Epithelial cell of esophagus (primary cell): ENCODE measurements around the gene CCDC116.
"Not testable (repeated sequence)": the region's sequence is repeated elsewhere in the genome, so short reads cannot be mapped to it uniquely, and the experiment has no call there.

Source experiments
- DNase-seq: peaks from one replicate; pipeline ENCODE4 v3.0.0; 2010; ENCODE audit warnings: low read depth
- H3K4me3 ChIP-seq: 2 replicates; pipeline ENCODE4 v1.5.1; 2011; ENCODE audit warnings: mild to moderate bottlenecking, low read length, control low read depth
- TF ChIP-seq, protein P1 (sequence below): IDR thresholded peaks from 2 replicates; pipeline ENCODE4 v1.5.1; 2011; ENCODE audit warnings: low read depth, mild to moderate bottlenecking, low read length, control low read depth, inconsistent platforms; ENCODE audit not compliant: insufficient read depth; ENCODE audit errors: missing control alignments

CCDC116 gene

DNA sequence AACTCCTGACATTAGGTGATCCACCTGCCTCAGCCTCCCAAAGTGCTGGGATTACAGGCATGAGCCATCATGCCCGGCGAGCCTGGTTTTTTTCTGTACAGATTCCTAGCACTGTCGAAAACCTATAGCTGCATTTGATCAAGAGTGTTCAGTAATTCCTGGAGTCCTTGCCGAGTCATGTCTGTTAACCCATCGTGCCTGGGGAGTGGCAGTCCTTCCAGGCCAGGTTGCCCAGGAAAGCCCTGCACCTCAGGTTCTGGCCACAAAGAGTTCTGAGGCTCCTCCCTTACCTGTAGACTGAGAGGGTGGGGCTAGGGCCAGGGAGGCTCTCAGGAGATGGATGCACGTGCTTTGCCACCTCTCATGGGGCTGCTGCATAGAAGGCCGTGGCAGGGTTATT is 19.7 kb upstream of the CCDC116 start:
- TF ChIP-seq, protein P1, sequence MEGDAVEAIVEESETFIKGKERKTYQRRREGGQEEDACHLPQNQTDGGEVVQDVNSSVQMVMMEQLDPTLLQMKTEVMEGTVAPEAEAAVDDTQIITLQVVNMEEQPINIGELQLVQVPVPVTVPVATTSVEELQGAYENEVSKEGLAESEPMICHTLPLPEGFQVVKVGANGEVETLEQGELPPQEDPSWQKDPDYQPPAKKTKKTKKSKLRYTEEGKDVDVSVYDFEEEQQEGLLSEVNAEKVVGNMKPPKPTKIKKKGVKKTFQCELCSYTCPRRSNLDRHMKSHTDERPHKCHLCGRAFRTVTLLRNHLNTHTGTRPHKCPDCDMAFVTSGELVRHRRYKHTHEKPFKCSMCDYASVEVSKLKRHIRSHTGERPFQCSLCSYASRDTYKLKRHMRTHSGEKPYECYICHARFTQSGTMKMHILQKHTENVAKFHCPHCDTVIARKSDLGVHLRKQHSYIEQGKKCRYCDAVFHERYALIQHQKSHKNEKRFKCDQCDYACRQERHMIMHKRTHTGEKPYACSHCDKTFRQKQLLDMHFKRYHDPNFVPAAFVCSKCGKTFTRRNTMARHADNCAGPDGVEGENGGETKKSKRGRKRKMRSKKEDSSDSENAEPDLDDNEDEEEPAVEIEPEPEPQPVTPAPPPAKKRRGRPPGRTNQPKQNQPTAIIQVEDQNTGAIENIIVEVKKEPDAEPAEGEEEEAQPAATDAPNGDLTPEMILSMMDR: no peak
- no peak overlapping the region for H3K4me3 ChIP-seq
- DNase-seq: peak; percentile 50

DNA sequence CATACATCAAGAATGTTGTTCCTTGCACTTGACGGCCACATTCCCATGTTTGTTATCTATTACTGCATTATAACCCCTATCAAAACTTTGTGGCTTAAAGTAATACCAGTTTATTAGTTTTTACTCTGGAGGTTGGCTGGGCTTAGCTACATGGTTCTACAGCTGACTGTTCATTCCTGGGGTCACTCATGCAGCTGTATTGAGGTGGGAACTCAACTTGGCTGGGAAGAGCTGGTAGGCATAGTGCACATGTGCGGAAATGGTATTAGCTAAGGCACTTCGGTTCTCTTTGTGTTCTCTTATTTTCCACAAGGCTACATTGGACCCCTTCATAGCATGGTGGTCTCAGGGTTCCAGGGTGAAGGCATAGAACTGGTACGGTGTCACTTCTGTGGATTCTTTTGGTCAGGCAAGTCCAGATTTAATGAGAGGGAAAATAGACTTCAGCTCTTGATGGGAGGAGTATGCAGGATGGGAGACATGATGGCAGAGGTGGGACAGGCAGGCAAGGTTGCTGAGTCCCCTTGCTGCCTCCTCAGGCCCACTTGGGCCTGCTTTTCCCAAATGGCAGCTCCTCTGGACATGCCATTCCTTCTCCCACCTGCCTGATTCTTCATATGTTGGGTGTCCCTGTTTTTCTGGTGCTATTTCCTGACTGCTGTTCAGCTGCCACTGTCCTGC is 18.9 kb upstream of the CCDC116 start:
- TF ChIP-seq, protein P1: no peak
- no peak for DNase-seq
- no peak overlapping the region for H3K4me3 ChIP-seq

DNA sequence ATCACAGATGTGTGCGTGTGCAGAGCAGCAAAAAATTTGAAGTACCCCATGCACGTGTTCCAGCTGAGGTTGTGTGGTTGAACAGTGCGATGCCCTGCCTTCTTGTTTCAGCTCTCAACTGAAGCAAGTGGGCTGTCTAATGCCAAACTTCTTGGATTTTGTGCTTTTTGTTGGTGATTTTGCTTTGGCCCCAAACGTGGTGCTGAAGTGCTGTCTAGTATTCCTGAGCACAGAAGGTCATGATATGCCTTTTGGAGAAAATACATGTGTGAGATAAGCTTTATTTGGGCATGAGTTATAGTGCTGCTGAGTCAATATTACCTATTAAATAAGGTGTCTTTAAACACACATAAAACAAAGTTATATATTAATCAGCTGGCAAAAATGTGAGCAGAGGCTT is 16.8 kb upstream of the CCDC116 start:
- no peak overlapping the region for H3K4me3 ChIP-seq
- TF ChIP-seq, protein P1: no peak
- no peak for DNase-seq

DNA sequence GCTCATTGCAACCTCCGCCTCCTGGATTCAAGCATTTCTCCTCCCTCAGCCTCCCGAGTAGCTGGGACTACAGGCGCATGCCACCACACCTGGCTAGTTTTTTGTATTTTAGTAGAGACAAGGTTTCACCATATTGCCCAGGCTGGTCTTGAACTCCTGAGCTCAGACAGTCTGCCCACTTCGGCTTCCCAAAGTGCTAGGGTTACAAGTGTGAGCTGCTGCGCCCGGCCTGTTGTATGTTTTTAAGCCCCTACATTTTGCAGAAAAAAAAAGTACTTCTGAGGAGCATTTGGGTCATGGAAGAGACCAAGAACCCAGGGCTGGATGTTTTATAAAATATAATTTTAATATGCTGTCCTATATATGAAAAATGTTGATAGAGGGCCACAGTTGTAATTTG is 15.2 kb upstream of the CCDC116 start:
- DNase-seq, H3K4me3 ChIP-seq: not testable (repeated sequence)

DNA sequence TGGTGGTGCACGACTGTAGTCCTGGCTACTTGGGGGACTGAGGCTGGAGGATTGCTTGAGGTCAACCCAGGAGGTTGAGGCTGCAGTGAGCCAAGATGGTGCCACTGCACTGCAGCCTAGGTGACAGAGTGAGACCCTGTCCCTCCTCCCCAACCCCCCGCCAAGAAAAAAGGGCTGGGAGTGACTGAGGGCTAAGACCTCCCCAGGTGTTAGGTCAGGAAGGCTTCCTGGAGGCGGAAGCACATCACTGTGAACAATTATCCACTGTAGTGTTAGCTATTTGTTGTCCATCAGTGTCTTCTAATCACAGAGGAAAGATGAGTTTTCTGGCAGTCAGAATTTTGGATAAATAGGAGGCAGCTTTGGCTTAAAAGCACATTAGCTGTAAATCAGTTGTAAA is 11.5 kb upstream of the CCDC116 start:
- H3K4me3 ChIP-seq: no peak overlapping the region
- TF ChIP-seq, protein P1: no peak
- no peak for DNase-seq

DNA sequence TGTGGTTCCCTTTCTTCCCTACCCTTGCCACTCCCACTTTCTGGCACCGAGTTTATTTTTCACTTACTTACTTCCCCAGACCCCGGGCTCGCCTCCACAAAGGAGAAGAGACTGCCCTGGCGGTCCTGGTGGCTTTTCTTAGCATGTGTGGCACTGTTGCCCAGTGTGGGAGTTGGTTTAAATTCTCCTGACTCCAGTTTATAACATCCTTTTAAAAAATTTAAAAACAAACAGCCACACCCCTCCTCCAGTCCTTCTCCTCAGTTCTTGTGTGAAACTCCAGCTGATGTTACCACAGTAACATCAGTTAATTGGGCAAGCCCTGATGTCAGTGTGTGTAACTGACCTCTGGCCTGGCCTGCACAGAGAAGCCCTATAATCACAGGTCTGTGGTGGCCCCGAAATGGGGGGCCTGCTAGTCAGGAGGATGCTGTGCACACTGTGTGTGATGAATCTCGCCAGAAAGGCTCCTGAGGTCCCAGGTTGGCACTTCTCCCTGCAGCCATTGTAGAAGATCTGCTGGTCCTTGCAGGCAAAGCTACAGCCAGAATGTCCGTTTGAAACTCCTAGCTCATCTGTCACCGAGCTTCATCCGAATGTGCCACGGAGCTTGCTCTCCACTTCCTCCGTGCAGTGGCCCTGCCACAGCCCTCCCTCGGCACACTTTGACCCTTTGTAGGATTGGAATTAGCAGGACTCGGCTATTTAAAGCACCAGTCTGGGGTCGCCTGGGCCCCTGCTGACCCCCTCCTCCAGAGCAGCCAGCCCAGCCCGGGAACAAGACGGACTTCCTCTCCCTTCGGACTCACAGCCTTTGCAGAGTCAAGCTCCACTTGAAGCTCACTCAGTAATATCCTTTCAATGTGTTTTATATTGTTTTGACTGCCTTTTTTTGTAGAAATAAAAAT is 10.3 kb upstream of the CCDC116 start:
- DNase-seq: no peak
- no peak overlapping the region for H3K4me3 ChIP-seq
- TF ChIP-seq, protein P1: no peak

DNA sequence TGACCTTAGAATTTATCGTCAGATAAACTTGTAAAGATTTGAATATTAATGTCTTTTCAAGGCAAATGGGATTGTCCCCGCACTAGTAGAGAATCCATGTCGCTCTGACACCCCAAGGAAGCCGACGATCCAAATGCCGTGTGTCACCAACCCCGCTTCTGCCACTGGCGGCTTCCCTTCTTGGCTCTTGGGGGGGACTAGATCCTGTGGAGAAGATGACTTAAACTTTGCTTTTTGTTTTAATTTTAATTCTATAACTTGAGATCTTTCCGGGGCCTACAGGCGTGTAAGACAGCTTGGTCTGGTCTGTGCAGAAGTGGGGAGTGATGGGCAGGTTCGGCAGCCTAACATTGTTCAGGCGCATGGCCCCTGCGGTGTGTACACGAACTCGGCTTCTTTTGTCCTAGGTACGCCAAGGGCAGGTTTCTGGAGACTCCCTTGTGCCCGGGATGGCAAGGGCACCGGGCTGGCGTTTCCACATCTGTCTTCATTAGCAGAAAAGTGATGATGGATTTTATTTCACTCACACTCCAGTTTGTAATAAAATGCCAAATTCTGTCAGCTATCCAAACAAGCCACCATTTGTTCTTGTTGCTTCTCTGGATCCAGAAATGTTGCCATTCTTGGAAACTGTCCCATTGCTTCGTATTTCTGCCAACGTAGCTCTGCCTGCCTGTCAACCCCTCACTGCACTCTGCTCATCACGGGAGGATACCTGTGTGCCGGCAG is 9.5 kb upstream of the CCDC116 start:
- no peak overlapping the region for H3K4me3 ChIP-seq
- DNase-seq: no peak
- TF ChIP-seq, protein P1: no peak
